Measurements from ENCODE around the gene CPZ. TPM values are rescaled to one million over a fixed set of nuclear protein-coding genes. Genes with fewer than 3 reads are reported as not detected.

CPZ gene
- polyA plus RNA-seq, 3 donors: not detected

DNA sequence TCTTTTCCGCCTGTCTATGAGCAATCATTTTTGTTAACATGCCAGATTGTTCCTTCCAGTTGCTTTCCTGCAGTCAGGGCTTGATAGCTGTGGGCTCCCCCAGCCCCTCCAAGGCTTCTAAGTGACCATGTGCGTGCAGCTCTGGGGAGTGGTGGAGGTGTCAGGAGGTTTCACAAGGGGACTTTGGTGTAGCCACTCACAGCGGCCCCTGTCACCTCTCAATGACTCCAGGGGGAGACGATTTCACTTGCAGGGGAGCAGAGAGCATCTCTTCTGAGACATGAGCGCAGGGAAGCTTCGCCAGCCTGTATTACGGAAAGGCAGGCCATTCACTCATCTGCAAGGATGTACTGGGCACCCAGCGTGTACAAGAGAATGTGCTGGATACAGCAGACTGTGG lies 15.5 kb upstream of the CPZ start:
- intact Hi-C loops (cut with micrococcal nuclease): no loop called here
- TF ChIP-seq, protein P1, sequence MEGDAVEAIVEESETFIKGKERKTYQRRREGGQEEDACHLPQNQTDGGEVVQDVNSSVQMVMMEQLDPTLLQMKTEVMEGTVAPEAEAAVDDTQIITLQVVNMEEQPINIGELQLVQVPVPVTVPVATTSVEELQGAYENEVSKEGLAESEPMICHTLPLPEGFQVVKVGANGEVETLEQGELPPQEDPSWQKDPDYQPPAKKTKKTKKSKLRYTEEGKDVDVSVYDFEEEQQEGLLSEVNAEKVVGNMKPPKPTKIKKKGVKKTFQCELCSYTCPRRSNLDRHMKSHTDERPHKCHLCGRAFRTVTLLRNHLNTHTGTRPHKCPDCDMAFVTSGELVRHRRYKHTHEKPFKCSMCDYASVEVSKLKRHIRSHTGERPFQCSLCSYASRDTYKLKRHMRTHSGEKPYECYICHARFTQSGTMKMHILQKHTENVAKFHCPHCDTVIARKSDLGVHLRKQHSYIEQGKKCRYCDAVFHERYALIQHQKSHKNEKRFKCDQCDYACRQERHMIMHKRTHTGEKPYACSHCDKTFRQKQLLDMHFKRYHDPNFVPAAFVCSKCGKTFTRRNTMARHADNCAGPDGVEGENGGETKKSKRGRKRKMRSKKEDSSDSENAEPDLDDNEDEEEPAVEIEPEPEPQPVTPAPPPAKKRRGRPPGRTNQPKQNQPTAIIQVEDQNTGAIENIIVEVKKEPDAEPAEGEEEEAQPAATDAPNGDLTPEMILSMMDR (IDR thresholded peaks at IDR 0.05): no peak
- Histone ChIP-seq H3K9me3 (replicated peaks in 1 of 2; ENCODE audit: control insufficient read depth in 1 of 2, insufficient read depth in 1 of 2, low read length in 2 of 2) (no peaks in the 10 kb centered on the region), H3K4me1 (ENCODE audit: control insufficient read depth in 1 of 2, insufficient read depth in 2 of 2, low read length in 2 of 2) (no peaks in the 10 kb centered on the region), H3K4me2 (replicated peaks; ENCODE audit: extremely low read depth, low read length, poor library complexity, severe bottlenecking) (no peak overlapping the region), H3K27me3 (ENCODE audit: control insufficient read depth in 2 of 2, insufficient read depth in 2 of 2, low read length in 2 of 2) (peaks cover 0 to 6% of the 10 kb centered on the region in 2 donors), H3K36me3 (replicated peaks in 1 of 2; ENCODE audit: control insufficient read depth in 1 of 2, insufficient read depth in 2 of 2, low read length in 2 of 2) (no peaks in the 10 kb centered on the region), H2AFZ (ENCODE audit: insufficient read depth, low read depth, low read length, poor library complexity, severe bottlenecking) (no peak overlapping the region), H4K20me1 (ENCODE audit: insufficient read depth, low read length) (no peaks in the 10 kb centered on the region), H3K27ac (ENCODE audit: low read depth in 1 of 2, low read length in 2 of 2) (no peak overlapping the region), H3K9ac (ENCODE audit: insufficient read depth, low read length, poor library complexity, severe bottlenecking) (no peak overlapping the region), H3K4me3 (replicated peaks in 1 of 3; ENCODE audit: low read depth in 2 of 3, low read length in 3 of 3) (no peak overlapping the region), H3K79me2 (ENCODE audit: insufficient read depth, low read length) (no peaks in the 10 kb centered on the region)
- Mint-ChIP-seq H3K4me3 (no peak overlapping the region), H3K9me3 (peaks cover 0 to 2% (median 0%) of the 10 kb centered on the region in 7 donors), H3K27ac (no peak overlapping the region), H3K27me3 (ENCODE audit: low read depth in 3 of 3) (peaks cover 2 to 20% (median 15%) of the 10 kb centered on the region in 3 donors), H3K36me3 (no peaks in the 10 kb centered on the region), H3K4me1 (no peaks in the 10 kb centered on the region)
- 64% methylated on average over 2 of the region's 8 CpGs for WGBS (ENCODE audit: insufficient coverage)
- no peak for DNase-seq

GRCh38 chr4:8577972-8578371 lies 14.6 kb upstream of the CPZ start:
- H4K20me1 ChIP-seq (ENCODE audit: insufficient read depth, low read length): no peaks in the 10 kb centered on the region
- no peak overlapping the region for H3K4me3 ChIP-seq (replicated peaks in 1 of 3; ENCODE audit: low read depth in 2 of 3, low read length in 3 of 3)
- H3K4me3 Mint-ChIP-seq: no peak overlapping the region
- no peak overlapping the region for H3K27ac Mint-ChIP-seq
- DNase-seq: no peak
- TF ChIP-seq, protein P1 (IDR thresholded peaks at IDR 0.05): no peak
- no peak overlapping the region for H2AFZ ChIP-seq (ENCODE audit: insufficient read depth, low read depth, low read length, poor library complexity, severe bottlenecking)
- H3K4me1 Mint-ChIP-seq: no peaks in the 10 kb centered on the region
- H3K4me2 ChIP-seq (replicated peaks; ENCODE audit: extremely low read depth, low read length, poor library complexity, severe bottlenecking): no peak overlapping the region
- WGBS (ENCODE audit: insufficient coverage): 97% methylated on average over 3 of the region's 4 CpGs
- peaks cover 1 to 20% (median 16%) of the 10 kb centered on the region in 3 donors for H3K27me3 Mint-ChIP-seq (ENCODE audit: low read depth in 3 of 3)
- intact Hi-C loops (cut with micrococcal nuclease): no loop called here
- no peak overlapping the region for H3K27ac ChIP-seq (ENCODE audit: low read depth in 1 of 2, low read length in 2 of 2)
- no peaks in the 10 kb centered on the region for H3K36me3 Mint-ChIP-seq
- no peaks in the 10 kb centered on the region for H3K9me3 ChIP-seq (replicated peaks in 1 of 2; ENCODE audit: control insufficient read depth in 1 of 2, insufficient read depth in 1 of 2, low read length in 2 of 2)
- no peaks in the 10 kb centered on the region for H3K79me2 ChIP-seq (ENCODE audit: insufficient read depth, low read length)
- peaks cover 0 to 2% (median 0%) of the 10 kb centered on the region in 7 donors for H3K9me3 Mint-ChIP-seq
- no peaks in the 10 kb centered on the region for H3K36me3 ChIP-seq (replicated peaks in 1 of 2; ENCODE audit: control insufficient read depth in 1 of 2, insufficient read depth in 2 of 2, low read length in 2 of 2)
- H3K27me3 ChIP-seq (ENCODE audit: control insufficient read depth in 2 of 2, insufficient read depth in 2 of 2, low read length in 2 of 2): peaks cover 0 to 6% of the 10 kb centered on the region in 2 donors
- H3K4me1 ChIP-seq (ENCODE audit: control insufficient read depth in 1 of 2, insufficient read depth in 2 of 2, low read length in 2 of 2): no peaks in the 10 kb centered on the region
- H3K9ac ChIP-seq (ENCODE audit: insufficient read depth, low read length, poor library complexity, severe bottlenecking): no peak overlapping the region
